Heart left ventricle (tissue), 16 donors: Measurements from ENCODE around the gene TLCD5. TPM values are rescaled to one million over a fixed set of nuclear protein-coding genes. Genes with fewer than 3 reads are reported as not detected.
A peak's percentile ranks its signal among the peaks of the same experiment; 100 is the strongest.

ENCODE experiments used
- ATAC-seq, 4 donors: fragments of 200-7000 bp; cut with Tn5 transposase; one replicate each; pipeline ENCODE4 v1.9.1; 2020 to 2022; ENCODE audit warnings: moderate library complexity in 4 of 4, mild to moderate bottlenecking in 3 of 4, moderate number of reproducible peaks in 1 of 4
- DNase-seq, 5 donors: peaks; one replicate each; pipeline ENCODE4 v3.0.0-alpha.2; 2020
- H3K27ac ChIP-seq, 12 donors: fragments of 200-600 bp; sonication (generic) in 4 of 12; one replicate each; pipeline versions ENCODE4 v1.5.0 to v1.8.0; 2016 to 2022; ENCODE audit warnings: mild to moderate bottlenecking in 2 of 12
- H3K27me3 ChIP-seq, 9 donors: fragments of 200-600 bp; sonication (generic) in 2 of 9; one replicate each; pipeline versions ENCODE4 v1.5.1 to v1.8.0; 2016 to 2022; ENCODE audit warnings: mild to moderate bottlenecking in 3 of 9
- H3K36me3 ChIP-seq, 9 donors: fragments of 200-600 bp; sonication (generic) in 2 of 9; one replicate each; pipeline versions ENCODE4 v1.5.0 to v1.8.0; 2018 to 2022; ENCODE audit warnings: mild to moderate bottlenecking in 2 of 9
- H3K4me1 ChIP-seq, 12 donors: fragments of 200-600 bp; sonication (generic) in 4 of 12; one replicate each; pipeline versions ENCODE4 v1.5.0 to v1.8.0; 2016 to 2022; ENCODE audit warnings: mild to moderate bottlenecking in 3 of 12
- H3K4me3 ChIP-seq, 12 donors: fragments of 200-600 bp; sonication (generic) in 4 of 12; one replicate each; pipeline versions ENCODE4 v1.5.0 to v1.8.0; 2017 to 2022; ENCODE audit warnings: mild to moderate bottlenecking in 9 of 12, moderate library complexity in 4 of 12
- H3K9me3 ChIP-seq, 12 donors: fragments of 200-600 bp; sonication (generic) in 4 of 12; one replicate each; pipeline versions ENCODE4 v1.5.0 to v1.8.0; 2016 to 2022; ENCODE audit warnings: mild to moderate bottlenecking in 1 of 12
- CTCF ChIP-seq, 12 donors: fragments of 200-600 bp; sonication (generic) in 4 of 12; IDR thresholded peaks; one replicate each; pipeline versions ENCODE4 v1.5.0 to v1.8.0; 2018 to 2022; ENCODE audit warnings: antibody characterized with exemption in 12 of 12, mild to moderate bottlenecking in 5 of 12
- POLR2A ChIP-seq, 2 donors: fragments of 450-650 bp; IDR thresholded peaks; one replicate each; pipeline ENCODE4 v1.6.1; 2017; ENCODE audit warnings: antibody characterized with exemption in 2 of 2, mild to moderate bottlenecking in 2 of 2, moderate library complexity in 2 of 2
- WGBS, 4 donors: extraction: QIAGEN DNeasy Blood & Tissue Kit in 2 of 4; methylation state at CpG; one replicate each; pipeline versions ENCODE4 v1.1.5 to v1.1.7; 2013 to 2018; 5-methylcytosine and 5-hydroxymethylcytosine counted together
- intact Hi-C, 10 donors: fragments of 100-400 bp; cut with DNase I; formaldehyde crosslinking; loops; one replicate each; pipeline versions ENCODE4 v1.11.1 to v1.14.2; 2022
- polyA plus RNA-seq, 2 donors: library from polyadenylated mRNA; stranded (reverse); fragments of 200-250 nt; gene quantifications; one replicate each; pipeline ENCODE4 v1.2.3, GENCODE V29; 2013
- total RNA-seq, 9 donors: library from RNA; depleted of rRNA in 2 of 9; stranded (reverse); fragments of >200 nt in 2 of 9; fragmentation: NEBNext Ultra II Directional in 3 of 9; extraction: Animal tissue kit (Norgen Biotek cat#: 25700) in 3 of 9; gene quantifications; one replicate each; pipeline versions ENCODE4 v1.1.0 to v1.2.4, GENCODE V29; 2016 to 2023
- donor health status: ischemic (EF 13 %, LVEDD 7.1; RV severe dilation, severe dysfunction).
- donor health status: healthy with polysubstance abuse.
- donor health status: DM: no; HTN: yes; CAD: no.
- donor health status: DM: no; HTN: no; CAD: no.
- donor health status: ischemic (EF 25% LVEDD 6.9; RV normal size, moderate dysfunction).
- donor health status: ischemic (EF 25% LVEDD 5.7; RV mildly dilated, moderate dysfunction).
- donor health status: healthy.
- donor health status: DM: yes; HTN: yes; CAD: no.
- donor health status: ischemic (EF 35%, LVEDD 5.7; RV mildly dilated, moderate dysfunction).
- donor health status: nonischemic (EF 11% LVEDD 7.7; RV severe dilation, severe dysfunction).
- donor health status: DM: yes; HTN: yes; CAD: no.
- donor health status: PGD.
- donor health status: ischemic (EF 29% LVEDD 5.4; RV normal size, mild dysfunction).
- donor health status: nonischemic (EF 23%, LVEDD 6.1; RV moderate dilation, normal function).

The TLCD5 gene
- total and polyA plus RNA-seq, 11 donors = 4.0 to 15.0 (median 10.3) TPM

GRCh38 chr11:120338107-120338933, 13.2 kb downstream of the TLCD5 start:
- H3K4me3 ChIP-seq = peak overlapping the region; percentile 59 to 99 (median 90)
- no peak for ATAC-seq
- WGBS, 4 donors = 8 to 12% (median 10%) methylated on average over 7 of the region's 7 CpGs
- H3K9me3 ChIP-seq = no peaks in the 10 kb centered on the region
- intact Hi-C loops = loop anchor here in 9 of 10 donors (5.0 to 10.0 kb wide), 10 partner anchors 39 to 856 kb away; no protein-coding TSS in a partner anchor
- no peak for TF ChIP-seq POLR2A (IDR thresholded peaks at IDR 0.05)
- no peak for TF ChIP-seq CTCF (IDR thresholded peaks at IDR 0.05)
- no peak for DNase-seq
- peaks cover 0 to 57% (median 0%) of the 10 kb centered on the region in 9 donors for H3K27me3 ChIP-seq
- peaks cover 7 to 67% (median 48%) of the 10 kb centered on the region in 12 donors for H3K4me1 ChIP-seq
- no peaks in the 10 kb centered on the region for H3K36me3 ChIP-seq
- peak overlapping the region; percentile 91 to 100 (median 98) for H3K27ac ChIP-seq

GRCh38 chr11:120339394-120339890, 14.3 kb downstream of the TLCD5 start:
- TF ChIP-seq POLR2A (IDR thresholded peaks at IDR 0.05) (peak in 1 of 2 donors; percentile 70), CTCF (IDR thresholded peaks at IDR 0.05) (no peak)
- intact Hi-C loops = loop anchor here in 9 of 10 donors (5.0 to 10.0 kb wide), 10 partner anchors 38 to 855 kb away; no protein-coding TSS in a partner anchor
- WGBS, 4 donors = 4 to 10% (median 5%) methylated on average over 6 of the region's 6 CpGs

GRCh38 chr11:120340529-120340928, 15.4 kb downstream of the TLCD5 start:
- H3K4me1 ChIP-seq = peaks cover 14 to 78% (median 56%) of the 10 kb centered on the region in 12 donors
- WGBS, 4 donors = 10 to 24% (median 16%) methylated on average over 2 of the region's 2 CpGs
- H3K4me3 ChIP-seq = peak overlapping the region in 9 of 12 donors; percentile 59 to 97 (median 91)
- TF ChIP-seq POLR2A (IDR thresholded peaks at IDR 0.05) (no peak), CTCF (IDR thresholded peaks at IDR 0.05) (no peak)
- H3K36me3 ChIP-seq = no peaks in the 10 kb centered on the region
- intact Hi-C loops = loop anchor here in 5 of 10 donors (5.0 to 10.0 kb wide), 4 partner anchors 54 to 74 kb away; no protein-coding TSS in a partner anchor
- peak overlapping the region; percentile 47 to 100 (median 98) for H3K27ac ChIP-seq
- DNase-seq (no peak), ATAC-seq (no peak)
- no peaks in the 10 kb centered on the region for H3K9me3 ChIP-seq
- peaks cover 0 to 58% (median 0%) of the 10 kb centered on the region in 9 donors for H3K27me3 ChIP-seq

More at GRCh38 chr11:120339394-120339890, 14.3 kb downstream of the TLCD5 start:
- Histone ChIP-seq H3K9me3 (no peaks in the 10 kb centered on the region), H3K27ac (peak overlapping the region; percentile 47 to 100 (median 98)), H3K36me3 (no peaks in the 10 kb centered on the region), H3K4me1 (peaks cover 12 to 72% (median 48%) of the 10 kb centered on the region in 12 donors), H3K4me3 (peak overlapping the region; percentile 4 to 97 (median 88)), H3K27me3 (peaks cover 0 to 58% (median 0%) of the 10 kb centered on the region in 9 donors)
- peak in 4 of 5 donors; percentile 47 to 61 (median 51) for DNase-seq
- peak; percentile 20 to 57 (median 52) for ATAC-seq

- WGBS, 4 donors = 18 to 28% (median 23%) methylated on average over 3 of the region's 3 CpGs
- no peak for TF ChIP-seq CTCF (IDR thresholded peaks at IDR 0.05)
- TF ChIP-seq POLR2A (IDR thresholded peaks at IDR 0.05) = no peak
- intact Hi-C loops = loop anchor here in 5 of 10 donors (5.0 to 10.0 kb wide), 4 partner anchors 53 to 73 kb away; no protein-coding TSS in a partner anchor
- H3K4me1 ChIP-seq = peaks cover 14 to 90% (median 69%) of the 10 kb centered on the region in 12 donors
- ATAC-seq = no peak
- H3K4me3 ChIP-seq = peak overlapping the region in 1 of 12 donors; percentile 25
- no peaks in the 10 kb centered on the region for H3K36me3 ChIP-seq
- no peak for DNase-seq
- H3K9me3 ChIP-seq = no peaks in the 10 kb centered on the region
- peak overlapping the region in 11 of 12 donors; percentile 2 to 99 (median 48) for H3K27ac ChIP-seq
- peaks cover 0 to 65% (median 0%) of the 10 kb centered on the region in 9 donors for H3K27me3 ChIP-seq
Observed at GRCh38 chr11:120342226-120342625, 17.1 kb downstream of the TLCD5 start.
